Caco-2 (cell line): ENCODE results near the gene MRPL37. TPM values are rescaled to one million over a fixed set of nuclear protein-coding genes. Genes with fewer than 3 reads are reported as not detected.

Experiments
- BruUV-seq: library from RNA; stranded (reverse); fragments of 400-500 nt; replicated peaks from 2 replicates; lab custom pipeline; 2021; lab: Mats Ljungman, UMichigan
- CTCF ChIA-PET: fragments of 300-600 bp; sonication (Branson Sonifier 250); formaldehyde crosslinking; loops from one replicate; lab custom pipeline; 2022; ENCODE audit warnings: antibody characterized with exemption; lab: Charles Lee
- POLR2A ChIA-PET: fragments of 300-600 bp; sonication (Branson Sonifier 250); formaldehyde crosslinking; loops from one replicate; lab custom pipeline; 2022; ENCODE audit warnings: antibody characterized with exemption; lab: Charles Lee
- DNase-seq, 2 experiments: peaks; one replicate each; pipeline versions ENCODE4 v3.0.0 to v3.0.0-alpha.2; 2020 to 2022
- H3K27me3 ChIP-seq: replicated peaks from 2 replicates; pipeline ENCODE4 v1.6.0; 2011; ENCODE audit warnings: low read length; ENCODE audit not compliant: control insufficient read depth, insufficient read depth
- H3K36me3 ChIP-seq: 2 replicates; pipeline ENCODE4 v1.5.1; 2011; ENCODE audit warnings: low read length; ENCODE audit not compliant: control insufficient read depth, insufficient read depth
- H3K4me1 ChIP-seq: fragments of 250-450 bp; sonication (Bioruptor Pico); 2 replicates; pipeline ENCODE4 v1.5.1; 2020; ENCODE audit warnings: mild to moderate bottlenecking
- H3K4me3 ChIP-seq: 2 replicates; pipeline ENCODE4 v1.5.1; 2011; ENCODE audit warnings: low read depth, mild to moderate bottlenecking, control low read depth, low read length
- H3K9me3 ChIP-seq: fragments of 250-450 bp; sonication (Bioruptor Pico); 2 replicates; pipeline ENCODE4 v1.5.1; 2020; ENCODE audit warnings: mild to moderate bottlenecking, moderate library complexity
- H3K27ac Mint-ChIP-seq: one replicate; pipeline ENCODE4 v1.8.0; 2022; ENCODE audit warnings: mixed read lengths; ENCODE audit not compliant: unreplicated experiment
- H3K27me3 Mint-ChIP-seq: one replicate; pipeline ENCODE4 v1.8.0; 2022; ENCODE audit warnings: mixed read lengths; ENCODE audit not compliant: insufficient read depth, unreplicated experiment
- H3K36me3 Mint-ChIP-seq: one replicate; pipeline ENCODE4 v1.8.0; 2022; ENCODE audit warnings: mild to moderate bottlenecking, mixed read lengths; ENCODE audit not compliant: insufficient read depth, unreplicated experiment
- H3K4me1 Mint-ChIP-seq: one replicate; pipeline ENCODE4 v1.8.0; 2022; ENCODE audit warnings: low read depth, mixed read lengths; ENCODE audit not compliant: unreplicated experiment
- H3K4me3 Mint-ChIP-seq: one replicate; pipeline ENCODE4 v1.8.0; 2022; ENCODE audit warnings: mild to moderate bottlenecking, moderate library complexity, mixed read lengths; ENCODE audit not compliant: unreplicated experiment
- H3K9me3 Mint-ChIP-seq: one replicate; pipeline ENCODE4 v1.8.0; 2022; ENCODE audit warnings: mixed read lengths; ENCODE audit not compliant: unreplicated experiment
- intact Hi-C: fragments of 100-400 bp; cut with micrococcal nuclease; formaldehyde crosslinking; loops from one replicate; pipeline ENCODE4 v1.10.0; 2022; ENCODE audit not compliant: unreplicated experiment
- total RNA-seq: library from RNA; stranded (reverse); gene quantifications from 2 replicates; pipeline ENCODE4 v1.2.3, GENCODE V29; 2022
- TF ChIP-seq, protein P1 (sequence below), 2 experiments: fragments of 200-600 bp in 1 of 2; IDR thresholded peaks; 1 replicate in 1 of 2; 2 replicates in 1 of 2; pipeline versions ENCODE4 v1.5.1 to v1.8.0; 2011 to 2022; ENCODE audit warnings: antibody characterized with exemption in 1 of 2, control low read depth in 1 of 2, inconsistent platforms in 1 of 2, low read depth in 1 of 2, low read length in 1 of 2, mild to moderate bottlenecking in 1 of 2, moderate library complexity in 1 of 2; ENCODE audit not compliant: insufficient read depth in 1 of 2, severe bottlenecking in 1 of 2, unreplicated experiment in 1 of 2

The MRPL37 gene
- total RNA-seq, 1 experiment from 2014 or later = 95.6 TPM

DNA sequence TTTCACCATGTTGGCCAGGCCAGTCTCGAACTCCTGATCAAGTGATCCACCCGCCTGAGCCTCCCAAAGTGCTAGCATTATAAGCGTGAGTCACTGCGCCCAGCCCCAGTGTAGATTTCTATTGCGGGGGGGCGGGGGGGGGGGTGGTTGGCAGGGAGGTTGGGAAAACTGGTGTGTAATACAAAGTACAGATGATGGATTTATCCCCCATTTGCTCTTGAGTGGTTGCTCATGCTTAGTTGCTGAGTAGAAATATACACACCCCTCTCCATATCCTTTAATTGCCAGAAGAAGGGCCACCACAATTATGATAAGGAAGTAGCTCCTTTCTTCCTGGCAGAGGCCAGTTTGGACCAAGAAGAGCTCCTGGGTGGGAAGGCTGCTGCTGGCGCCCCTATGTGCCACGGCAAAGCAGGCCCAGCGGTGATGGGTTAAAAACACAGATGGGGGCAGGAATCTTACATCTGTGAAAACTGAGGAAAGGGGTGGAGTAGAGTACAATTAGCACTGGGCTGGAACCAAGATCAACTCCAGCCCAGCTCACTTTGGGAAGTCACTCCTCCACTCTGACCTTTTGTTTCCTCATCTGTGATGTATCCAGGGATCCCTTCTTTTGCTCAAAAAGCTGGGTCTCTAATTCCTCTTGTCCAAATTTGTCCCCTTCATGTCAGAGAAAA is 55.2 kb downstream of the MRPL37 start:
- DNase-seq = no peak
- Histone ChIP-seq H3K4me1 (no peaks in the 10 kb centered on the region), H3K9me3 (no peaks in the 10 kb centered on the region), H3K36me3 (no peaks in the 10 kb centered on the region), H3K4me3 (no peak overlapping the region), H3K27me3 (no peaks in the 10 kb centered on the region)
- TF ChIP-seq, protein P1, sequence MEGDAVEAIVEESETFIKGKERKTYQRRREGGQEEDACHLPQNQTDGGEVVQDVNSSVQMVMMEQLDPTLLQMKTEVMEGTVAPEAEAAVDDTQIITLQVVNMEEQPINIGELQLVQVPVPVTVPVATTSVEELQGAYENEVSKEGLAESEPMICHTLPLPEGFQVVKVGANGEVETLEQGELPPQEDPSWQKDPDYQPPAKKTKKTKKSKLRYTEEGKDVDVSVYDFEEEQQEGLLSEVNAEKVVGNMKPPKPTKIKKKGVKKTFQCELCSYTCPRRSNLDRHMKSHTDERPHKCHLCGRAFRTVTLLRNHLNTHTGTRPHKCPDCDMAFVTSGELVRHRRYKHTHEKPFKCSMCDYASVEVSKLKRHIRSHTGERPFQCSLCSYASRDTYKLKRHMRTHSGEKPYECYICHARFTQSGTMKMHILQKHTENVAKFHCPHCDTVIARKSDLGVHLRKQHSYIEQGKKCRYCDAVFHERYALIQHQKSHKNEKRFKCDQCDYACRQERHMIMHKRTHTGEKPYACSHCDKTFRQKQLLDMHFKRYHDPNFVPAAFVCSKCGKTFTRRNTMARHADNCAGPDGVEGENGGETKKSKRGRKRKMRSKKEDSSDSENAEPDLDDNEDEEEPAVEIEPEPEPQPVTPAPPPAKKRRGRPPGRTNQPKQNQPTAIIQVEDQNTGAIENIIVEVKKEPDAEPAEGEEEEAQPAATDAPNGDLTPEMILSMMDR (IDR thresholded peaks at IDR 0.05; ENCODE audit: insufficient read depth in 1 of 2, low read depth in 1 of 2, low read length in 1 of 2, severe bottlenecking in 1 of 2, unreplicated experiment in 1 of 2) = no peak
- H3K27me3 Mint-ChIP-seq = no peaks in the 10 kb centered on the region
- no TSS peak for BruUV-seq
- ChIA-PET CTCF (no interaction called here), POLR2A (no interaction called here)
- no peak overlapping the region for H3K4me3 Mint-ChIP-seq
- peaks cover under 1% of the 10 kb centered on the region for H3K36me3 Mint-ChIP-seq
- no peaks in the 10 kb centered on the region for H3K4me1 Mint-ChIP-seq
- H3K27ac Mint-ChIP-seq = no peak overlapping the region
- H3K9me3 Mint-ChIP-seq = no peaks in the 10 kb centered on the region
- intact Hi-C loops = no loop called here

DNA sequence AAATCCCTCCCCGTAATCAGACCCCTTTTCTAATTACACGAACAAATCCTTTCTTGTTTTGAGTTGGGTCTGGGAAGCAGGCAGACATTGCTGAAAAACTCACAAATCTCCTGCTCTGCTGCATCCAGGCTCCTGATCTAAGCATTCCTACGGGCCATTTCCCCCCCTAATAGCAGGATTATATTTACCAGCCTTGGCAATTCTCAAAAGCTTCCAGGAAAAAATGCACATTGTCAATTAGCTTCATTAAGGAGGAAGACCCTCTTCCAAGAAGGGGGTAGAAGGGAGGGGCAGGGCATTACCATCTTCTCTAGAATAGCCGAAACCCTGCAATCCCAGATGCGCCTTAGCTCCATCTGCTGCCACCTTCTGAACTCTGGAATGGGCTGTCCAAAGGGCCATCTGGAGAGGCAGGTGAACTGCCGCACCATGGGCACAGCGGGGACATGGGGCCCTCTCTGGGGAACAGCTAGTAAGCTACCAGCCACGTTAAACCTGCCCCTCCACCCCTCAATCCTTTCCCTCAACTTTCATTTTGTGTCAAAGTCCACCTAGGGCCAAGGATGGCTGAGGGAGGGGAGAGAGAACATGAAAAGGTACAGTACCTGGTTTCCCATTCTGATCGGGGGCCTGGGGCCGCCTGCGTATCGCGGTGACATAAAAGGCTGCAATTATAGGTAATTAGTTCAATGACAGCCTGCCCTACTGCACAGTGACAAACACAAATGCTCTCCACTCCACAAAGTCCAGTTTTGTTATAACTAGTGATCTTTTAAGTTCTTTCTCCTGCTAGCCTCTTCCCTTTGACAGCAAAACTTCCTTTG is 56.8 kb downstream of the MRPL37 start:
- Mint-ChIP-seq H3K27me3 (no peaks in the 10 kb centered on the region), H3K4me1 (no peaks in the 10 kb centered on the region), H3K27ac (no peak overlapping the region), H3K4me3 (no peak overlapping the region), H3K9me3 (no peaks in the 10 kb centered on the region), H3K36me3 (no peaks in the 10 kb centered on the region)
- DNase-seq = no peak
- BruUV-seq = no TSS peak
- intact Hi-C loops = no loop called here
- no peaks in the 10 kb centered on the region for H3K36me3 ChIP-seq
- CTCF ChIA-PET = interaction anchor here (0.9 kb wide), 1 partner anchor 243 kb away, joined by 4 read pairs; no protein-coding TSS in a partner anchor
- no peaks in the 10 kb centered on the region for H3K27me3 ChIP-seq
- TF ChIP-seq, protein P1 (IDR thresholded peaks at IDR 0.05; ENCODE audit: insufficient read depth in 1 of 2, low read depth in 1 of 2, low read length in 1 of 2, severe bottlenecking in 1 of 2, unreplicated experiment in 1 of 2) = no peak
- H3K4me1 ChIP-seq = no peaks in the 10 kb centered on the region
- no peaks in the 10 kb centered on the region for H3K9me3 ChIP-seq
- POLR2A ChIA-PET = no interaction called here
- H3K4me3 ChIP-seq = no peak overlapping the region

DNA sequence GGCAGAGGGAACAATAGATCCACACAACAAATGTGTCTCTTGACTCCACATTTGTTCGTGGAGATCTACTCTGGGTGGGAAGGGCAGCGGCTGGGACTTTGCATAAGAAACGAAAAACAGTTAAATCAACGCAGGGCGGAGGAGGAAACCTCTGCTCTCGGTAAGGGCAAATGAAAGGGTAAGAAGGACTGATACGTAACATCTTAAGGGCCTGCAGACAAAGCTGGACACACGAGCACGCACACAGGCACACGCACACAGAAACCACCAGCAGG is 57.3 kb downstream of the MRPL37 start:
- ChIA-PET POLR2A (no interaction called here), CTCF (no interaction called here)
- Histone ChIP-seq H3K27me3 (no peaks in the 10 kb centered on the region), H3K9me3 (no peaks in the 10 kb centered on the region), H3K4me1 (no peaks in the 10 kb centered on the region), H3K36me3 (no peaks in the 10 kb centered on the region), H3K4me3 (no peak overlapping the region)
- Mint-ChIP-seq H3K4me3 (no peak overlapping the region), H3K9me3 (no peaks in the 10 kb centered on the region), H3K36me3 (no peaks in the 10 kb centered on the region), H3K4me1 (no peaks in the 10 kb centered on the region), H3K27me3 (no peaks in the 10 kb centered on the region), H3K27ac (no peak overlapping the region)
- DNase-seq = no peak
- no TSS peak for BruUV-seq
- TF ChIP-seq, protein P1 (IDR thresholded peaks at IDR 0.05; ENCODE audit: insufficient read depth in 1 of 2, low read depth in 1 of 2, low read length in 1 of 2, severe bottlenecking in 1 of 2, unreplicated experiment in 1 of 2) = no peak
- intact Hi-C loops = no loop called here
